ENCODE data around the gene ODR4. TPM values are rescaled to one million over a fixed set of nuclear protein-coding genes. Genes with fewer than 3 reads are reported as not detected.

The ODR4 gene
- total and polyA plus RNA-seq, 7 donors = 4.2 to 24.4 (median 9.0) TPM

GRCh38 chr1:186409091-186409490 lies 33.5 kb downstream of the ODR4 start:
- H3K4me3 ChIP-seq = no peak overlapping the region
- no peak overlapping the region for H3K27ac ChIP-seq
- intact Hi-C loops (cut with DNase I) = loop anchor here (10.0 kb wide), 1 partner anchor 276 kb away; the partner anchor contains the start of gene PTGS2
- DNase-seq = no peak
- WGBS, 2 donors = 77 to 79% methylated on average over 3 of the region's 3 CpGs
- no peaks in the 10 kb centered on the region for H3K4me1 ChIP-seq
- no peaks in the 10 kb centered on the region for H3K27me3 ChIP-seq
- no peak for TF ChIP-seq EP300 (IDR thresholded peaks at IDR 0.05)
- TF ChIP-seq POLR2AphosphoS5 (IDR thresholded peaks at IDR 0.05) = no peak
- no peaks in the 10 kb centered on the region for H3K9me3 ChIP-seq
- H3K36me3 ChIP-seq = peaks cover 0 to 87% (median 20%) of the 10 kb centered on the region in 4 donors

GRCh38 chr1:186413319-186413718 lies 37.7 kb downstream of the ODR4 start:
- H3K9me3 ChIP-seq = no peaks in the 10 kb centered on the region
- TF ChIP-seq CTCF (IDR thresholded peaks at IDR 0.05) (no peak), POLR2A (IDR thresholded peaks at IDR 0.05) (no peak), EP300 (IDR thresholded peaks at IDR 0.05) (no peak), POLR2AphosphoS5 (IDR thresholded peaks at IDR 0.05) (no peak)
- DNase-seq = no peak
- intact Hi-C loops (cut with DNase I) = no loop called here
- H3K27me3 ChIP-seq = no peaks in the 10 kb centered on the region
- no peaks in the 10 kb centered on the region for H3K4me1 ChIP-seq
- H3K4me3 ChIP-seq = no peak overlapping the region
- 95 to 98% methylated on average over 1 of the region's 1 CpG for WGBS, 2 donors
- no peak overlapping the region for H3K27ac ChIP-seq
- H3K36me3 ChIP-seq = peaks cover 0 to 64% (median 5%) of the 10 kb centered on the region in 4 donors

GRCh38 chr1:186418503-186418902 lies 42.9 kb downstream of the ODR4 start:
- Histone ChIP-seq H3K36me3 (peaks cover 0 to 45% (median 5%) of the 10 kb centered on the region in 4 donors), H3K4me1 (no peaks in the 10 kb centered on the region), H3K4me3 (no peak overlapping the region), H3K27me3 (no peaks in the 10 kb centered on the region), H3K9me3 (no peaks in the 10 kb centered on the region), H3K27ac (no peak overlapping the region)
- intact Hi-C loops (cut with DNase I) = no loop called here
- DNase-seq = no peak
- no peak for TF ChIP-seq CTCF (IDR thresholded peaks at IDR 0.05)
- TF ChIP-seq EP300 (IDR thresholded peaks at IDR 0.05) = no peak
- TF ChIP-seq POLR2AphosphoS5 (IDR thresholded peaks at IDR 0.05) = no peak
- no peak for TF ChIP-seq POLR2A (IDR thresholded peaks at IDR 0.05)
- whole genome bisulfite sequencing, 2 donors = 41 to 66% methylated on average over 4 of the region's 4 CpGs

- Histone ChIP-seq H3K4me1 (no peaks in the 10 kb centered on the region), H3K27ac (no peak overlapping the region), H3K36me3 (peaks cover 0 to 39% (median 5%) of the 10 kb centered on the region in 4 donors), H3K4me3 (no peak overlapping the region), H3K9me3 (no peaks in the 10 kb centered on the region), H3K27me3 (no peaks in the 10 kb centered on the region)
- intact Hi-C loops (cut with DNase I) = no loop called here
- TF ChIP-seq POLR2AphosphoS5 (IDR thresholded peaks at IDR 0.05) = no peak
- no peak for DNase-seq
Measured at GRCh38 chr1:186420311-186420710, 44.7 kb downstream of the ODR4 start.

GRCh38 chr1:186420923-186421322 lies 45.3 kb downstream of the ODR4 start:
- WGBS, 2 donors = 73 to 84% methylated on average over 1 of the region's 1 CpG
- no peak overlapping the region for H3K4me3 ChIP-seq
- H3K36me3 ChIP-seq = peaks cover 0 to 39% (median 5%) of the 10 kb centered on the region in 4 donors
- intact Hi-C loops (cut with DNase I) = no loop called here
- no peaks in the 10 kb centered on the region for H3K9me3 ChIP-seq
- H3K27ac ChIP-seq = no peak overlapping the region
- no peak for DNase-seq
- H3K4me1 ChIP-seq = no peaks in the 10 kb centered on the region
- TF ChIP-seq POLR2A (IDR thresholded peaks at IDR 0.05) (no peak), CTCF (IDR thresholded peaks at IDR 0.05) (no peak), EP300 (IDR thresholded peaks at IDR 0.05) (no peak), POLR2AphosphoS5 (IDR thresholded peaks at IDR 0.05) (peak in 1 of 4 donors; percentile 8)
- H3K27me3 ChIP-seq = no peaks in the 10 kb centered on the region

- Histone ChIP-seq H3K36me3 (peaks cover 0 to 39% (median 5%) of the 10 kb centered on the region in 4 donors), H3K4me3 (no peak overlapping the region), H3K27me3 (no peaks in the 10 kb centered on the region), H3K9me3 (no peaks in the 10 kb centered on the region), H3K4me1 (no peaks in the 10 kb centered on the region), H3K27ac (no peak overlapping the region)
- DNase-seq = no peak
- TF ChIP-seq POLR2A (IDR thresholded peaks at IDR 0.05) = no peak
- TF ChIP-seq CTCF (IDR thresholded peaks at IDR 0.05) = no peak
- TF ChIP-seq POLR2AphosphoS5 (IDR thresholded peaks at IDR 0.05) = no peak
- TF ChIP-seq EP300 (IDR thresholded peaks at IDR 0.05) = no peak
- intact Hi-C loops (cut with DNase I) = no loop called here
- WGBS, 2 donors = 91 to 92% methylated on average over 6 of the region's 6 CpGs
Measured at GRCh38 chr1:186421446-186421845, 45.8 kb downstream of the ODR4 start.

Data from sigmoid colon (tissue), 7 donors.